HEK293 (cell line): ENCODE results near the gene COLQ.

Experiments used
- CTCF ChIP-seq: fragments of 450-650 bp; formaldehyde crosslinking; IDR thresholded peaks from 2 replicates; pipeline ENCODE4 v1.5.1; 2016; ENCODE audit warnings: missing biosample characterization, missing genetic modification characterization
- INSM2 ChIP-seq: fragments of 450-650 bp; formaldehyde crosslinking; IDR thresholded peaks from 2 replicates; pipeline ENCODE4 v1.5.1; 2016; ENCODE audit warnings: missing biosample characterization, missing genetic modification characterization
- REST ChIP-seq: fragments of 450-650 bp; formaldehyde crosslinking; IDR thresholded peaks from 2 replicates; pipeline ENCODE4 v1.5.1; 2016; ENCODE audit warnings: missing biosample characterization, missing genetic modification characterization
- TCF7L2 ChIP-seq: IDR thresholded peaks from 2 replicates; pipeline ENCODE4 v1.6.1; 2011; ENCODE audit warnings: low read depth, mild to moderate bottlenecking, inconsistent platforms, low read length, moderate library complexity, borderline replicate concordance
- ZNF121 ChIP-seq: fragments of 450-650 bp; formaldehyde crosslinking; IDR thresholded peaks from 2 replicates; pipeline ENCODE4 v1.5.1; 2016; ENCODE audit warnings: missing biosample characterization, missing genetic modification characterization
- ZNF24 ChIP-seq: fragments of 450-650 bp; formaldehyde crosslinking; IDR thresholded peaks from 2 replicates; pipeline ENCODE4 v1.5.1; 2016; ENCODE audit warnings: missing biosample characterization, missing genetic modification characterization
- ZNF302 ChIP-seq: fragments of 450-650 bp; formaldehyde crosslinking; IDR thresholded peaks from 2 replicates; pipeline ENCODE4 v1.5.1; 2016; ENCODE audit warnings: missing biosample characterization, missing genetic modification characterization, low read depth
- ZNF510 ChIP-seq: fragments of 450-650 bp; formaldehyde crosslinking; IDR thresholded peaks from 2 replicates; pipeline ENCODE4 v1.5.1; 2018; ENCODE audit warnings: mild to moderate bottlenecking, missing genetic modification characterization, missing biosample characterization; ENCODE audit not compliant: insufficient replicate concordance
- ZNF549 ChIP-seq: fragments of 450-650 bp; IDR thresholded peaks from 2 replicates; pipeline ENCODE4 v1.5.1; 2018; ENCODE audit warnings: missing biosample characterization, missing genetic modification characterization, mild to moderate bottlenecking, inconsistent platforms, moderate library complexity
- TF ChIP-seq, protein P1 (sequence below): fragments of 450-650 bp; formaldehyde crosslinking; IDR thresholded peaks from 2 replicates; pipeline ENCODE4 v1.5.1; 2017; ENCODE audit warnings: missing biosample characterization, missing genetic modification characterization

- TF ChIP-seq TCF7L2 (no peak), INSM2 (tag by site-specific recombination) (no peak), REST (tag by site-specific recombination) (no peak), ZNF549 (tag by site-specific recombination) (no peak), ZNF121 (tag by site-specific recombination) (no peak), ZNF24 (tag by site-specific recombination) (no peak), CTCF (tag by site-specific recombination) (no peak), ZNF302 (tag by site-specific recombination) (no peak), ZNF510 (tag by site-specific recombination) (no peak)
- TF ChIP-seq, protein P1, sequence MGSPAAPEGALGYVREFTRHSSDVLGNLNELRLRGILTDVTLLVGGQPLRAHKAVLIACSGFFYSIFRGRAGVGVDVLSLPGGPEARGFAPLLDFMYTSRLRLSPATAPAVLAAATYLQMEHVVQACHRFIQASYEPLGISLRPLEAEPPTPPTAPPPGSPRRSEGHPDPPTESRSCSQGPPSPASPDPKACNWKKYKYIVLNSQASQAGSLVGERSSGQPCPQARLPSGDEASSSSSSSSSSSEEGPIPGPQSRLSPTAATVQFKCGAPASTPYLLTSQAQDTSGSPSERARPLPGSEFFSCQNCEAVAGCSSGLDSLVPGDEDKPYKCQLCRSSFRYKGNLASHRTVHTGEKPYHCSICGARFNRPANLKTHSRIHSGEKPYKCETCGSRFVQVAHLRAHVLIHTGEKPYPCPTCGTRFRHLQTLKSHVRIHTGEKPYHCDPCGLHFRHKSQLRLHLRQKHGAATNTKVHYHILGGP (tag by site-specific recombination), result no peak
Observed at GRCh38 chr3:15510493-15510892, 11.0 kb downstream of the COLQ start.
